Stimulated activated CD4-positive, alpha-beta T cell treated with anti-CD3 and anti-CD28 coated beads, Interleukin-1b, Interleukin-23, amount 100 ng/mL, for 24 hours (primary cell): ENCODE measurements around the gene ZBED1.
"Not testable (repeated sequence)": the region's sequence is repeated elsewhere in the genome, so short reads cannot be mapped to it uniquely, and the experiment has no call there.

ENCODE experiments used
- DNase-seq, 4 experiments: peaks; one replicate each; pipeline ENCODE4 v3.0.0-alpha.2; 2020; ENCODE audit warnings: low read depth in 4 of 4, low spot score in 1 of 4

The ZBED1 gene

DNA sequence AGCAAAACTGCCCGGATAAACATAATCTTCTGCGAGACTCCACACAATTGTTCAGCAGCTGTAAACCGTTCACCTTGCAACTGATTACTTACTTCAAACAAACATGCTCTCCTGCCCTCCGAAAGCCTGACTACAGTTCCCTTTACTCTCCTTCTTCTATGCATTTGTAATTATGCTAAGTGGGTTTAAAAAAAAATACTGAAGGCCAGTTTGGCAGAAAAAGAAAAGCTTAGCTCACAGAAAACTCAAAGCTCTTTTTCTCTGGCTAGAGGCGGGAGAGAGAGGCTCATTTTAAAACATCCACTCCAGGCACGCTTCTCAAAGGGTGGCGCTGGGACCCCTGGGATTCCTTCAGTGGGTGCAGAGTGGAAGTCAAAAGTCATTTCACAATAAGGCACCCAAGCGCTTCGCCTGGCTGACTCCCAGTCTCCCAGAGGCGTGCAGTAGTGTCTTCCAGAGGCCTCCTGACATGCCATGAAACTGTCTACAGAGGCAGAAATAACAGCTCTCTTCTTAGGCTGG, 1.9 kb downstream of the ZBED1 start:
- no peak for DNase-seq

DNA sequence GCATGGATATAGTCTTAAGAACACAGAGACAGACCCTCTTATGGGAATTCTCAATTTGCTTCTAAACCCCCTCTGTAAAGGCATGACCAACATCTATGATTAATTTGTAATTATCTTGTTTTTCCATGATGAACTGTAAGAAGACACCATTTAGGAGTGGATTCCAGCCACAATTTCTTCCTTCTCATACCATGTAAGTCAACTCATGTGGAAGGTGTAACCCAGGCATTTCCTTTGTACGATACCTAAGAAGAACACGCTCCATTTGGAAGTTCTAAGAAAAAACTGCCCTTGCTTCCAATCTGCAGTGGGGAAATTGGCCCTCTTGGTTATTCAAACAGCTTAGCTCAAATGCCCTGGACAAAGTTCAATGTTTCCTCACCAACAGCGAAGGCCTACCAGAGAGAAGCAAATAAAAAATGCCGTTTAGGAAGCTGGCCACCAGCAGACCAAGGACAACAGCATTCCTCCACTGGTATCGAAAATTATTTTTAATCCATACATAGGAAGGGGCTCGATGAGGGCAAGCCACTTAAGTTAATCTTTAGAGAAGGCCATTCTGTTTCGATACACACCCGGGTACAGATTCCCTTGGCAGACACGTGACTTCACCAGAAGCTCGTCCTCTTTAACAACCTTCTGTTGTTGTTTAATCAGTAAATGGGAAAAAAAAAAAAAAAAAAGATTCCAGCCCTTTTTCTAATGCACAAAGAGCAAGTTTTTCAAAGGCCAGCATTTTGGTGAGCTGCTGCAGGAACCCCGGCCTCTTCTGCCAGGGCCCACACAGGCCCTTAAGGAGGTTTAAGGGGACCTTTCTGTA, 2.6 kb downstream of the ZBED1 start:
- DNase-seq: no peak

GRCh38 chrX:2495595-2495994, 5.2 kb downstream of the ZBED1 start:
- DNase-seq: no peak

GRCh38 chrX:2492531-2493218, 8.1 kb downstream of the ZBED1 start:
- DNase-seq: no peak

DNA sequence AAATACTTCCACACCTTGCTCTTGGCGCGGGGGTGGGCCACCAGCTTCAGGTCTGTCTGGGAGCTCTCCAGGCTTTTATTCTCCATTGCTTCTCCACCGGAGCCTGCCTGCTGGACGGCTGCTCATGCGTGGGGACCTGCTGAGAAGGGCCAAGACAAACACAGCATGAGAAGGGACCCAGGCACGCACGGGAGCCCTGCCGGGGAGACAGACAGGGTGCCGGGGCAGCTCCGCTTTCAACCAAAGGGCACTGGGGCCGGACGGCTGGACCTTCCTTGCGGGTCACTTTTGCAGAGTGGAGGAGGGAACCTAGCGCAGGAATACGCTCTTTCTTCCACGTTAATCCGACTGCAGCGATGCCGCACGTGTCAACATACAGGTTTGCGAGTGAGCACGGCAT, 10.1 kb downstream of the ZBED1 start:
- no peak for DNase-seq

GRCh38 chrX:2489446-2490445, 11.0 kb downstream of the ZBED1 start:
- DNase-seq: no peak

DNA sequence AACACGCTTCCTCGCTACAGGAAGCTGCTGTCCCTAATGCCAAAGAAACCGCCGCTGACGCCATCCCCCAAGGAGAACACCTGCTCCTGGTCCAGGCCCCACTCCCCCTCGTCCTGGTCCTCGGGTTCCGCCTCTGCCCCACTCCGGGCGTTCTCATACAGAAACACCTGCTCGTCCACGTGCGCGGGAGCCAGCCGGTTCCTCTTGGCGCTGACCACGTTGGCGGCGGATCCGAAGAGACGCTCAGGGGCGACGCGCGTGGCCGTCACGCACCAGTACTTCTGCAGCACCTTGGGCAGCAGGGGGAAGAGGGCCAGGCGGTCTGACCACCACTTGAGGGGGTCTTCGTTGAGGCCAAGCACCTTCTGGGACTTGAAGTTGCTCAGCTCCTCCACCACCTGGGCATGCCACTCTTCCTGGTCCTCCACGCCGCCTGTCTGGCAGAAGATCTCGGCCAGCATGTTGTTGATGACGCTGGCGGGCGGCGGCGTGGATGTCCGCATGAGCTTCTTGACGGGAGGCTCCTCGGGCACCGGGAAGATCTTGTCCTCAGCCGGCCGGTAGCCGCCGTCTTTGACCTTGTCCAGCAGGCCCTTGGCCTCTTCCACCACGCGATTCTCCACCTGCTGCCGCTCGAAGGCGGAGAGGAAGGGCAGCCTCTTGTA, 12.0 kb downstream of the ZBED1 start:
- no peak for DNase-seq

DNA sequence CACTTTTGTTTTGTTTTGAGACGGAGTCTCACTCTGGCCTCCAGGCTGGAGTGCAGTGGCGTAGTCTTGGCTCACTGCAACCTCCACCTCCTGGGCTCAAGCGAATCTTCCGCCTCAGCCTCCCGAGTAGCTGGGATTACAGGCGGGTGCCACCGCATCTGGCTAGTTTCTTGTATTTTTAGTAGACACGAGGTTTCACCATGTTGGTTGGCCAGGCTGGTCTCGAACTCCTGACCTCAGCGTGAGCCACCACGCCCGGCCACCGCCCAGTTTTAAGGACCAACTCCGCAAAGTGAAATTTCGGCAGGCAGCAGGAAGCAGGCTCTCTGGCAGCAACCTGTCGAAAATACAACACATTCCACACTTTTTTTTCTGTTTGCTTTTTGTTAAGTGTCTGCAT, 13.4 kb downstream of the ZBED1 start:
- no peak for DNase-seq

DNA sequence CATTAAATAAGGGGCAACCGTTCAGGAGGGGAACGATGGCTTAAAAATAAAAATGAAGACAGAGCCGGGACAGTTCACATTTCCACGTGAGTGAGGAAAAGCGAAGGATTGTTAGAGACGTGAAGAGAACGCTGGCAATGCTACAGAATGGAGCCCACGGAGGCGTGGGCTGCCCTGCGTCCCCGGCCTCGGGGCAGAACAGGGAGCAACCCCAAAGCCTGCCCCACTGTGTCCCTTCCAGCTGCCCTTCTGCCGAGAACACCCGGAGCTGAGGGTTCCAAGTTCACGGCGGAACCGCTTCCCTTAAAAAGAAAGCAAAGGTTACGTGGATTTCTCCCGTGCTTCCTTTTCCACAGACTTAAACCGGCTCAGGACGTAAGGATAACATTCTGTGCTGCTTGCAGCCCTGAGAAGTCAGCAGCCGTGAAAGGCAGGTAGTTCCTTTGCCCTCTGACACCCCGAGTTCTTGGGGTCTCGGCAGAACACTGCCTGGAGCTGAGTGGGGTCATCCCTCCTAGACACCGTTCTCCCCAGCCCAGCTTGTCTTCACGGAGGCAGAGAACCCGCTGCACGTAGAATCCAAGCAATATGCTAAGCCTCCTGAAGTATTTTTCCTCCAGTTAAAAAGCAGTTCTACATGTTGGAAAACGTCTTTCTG, 14.2 kb downstream of the ZBED1 start:
- no peak for DNase-seq

DNA sequence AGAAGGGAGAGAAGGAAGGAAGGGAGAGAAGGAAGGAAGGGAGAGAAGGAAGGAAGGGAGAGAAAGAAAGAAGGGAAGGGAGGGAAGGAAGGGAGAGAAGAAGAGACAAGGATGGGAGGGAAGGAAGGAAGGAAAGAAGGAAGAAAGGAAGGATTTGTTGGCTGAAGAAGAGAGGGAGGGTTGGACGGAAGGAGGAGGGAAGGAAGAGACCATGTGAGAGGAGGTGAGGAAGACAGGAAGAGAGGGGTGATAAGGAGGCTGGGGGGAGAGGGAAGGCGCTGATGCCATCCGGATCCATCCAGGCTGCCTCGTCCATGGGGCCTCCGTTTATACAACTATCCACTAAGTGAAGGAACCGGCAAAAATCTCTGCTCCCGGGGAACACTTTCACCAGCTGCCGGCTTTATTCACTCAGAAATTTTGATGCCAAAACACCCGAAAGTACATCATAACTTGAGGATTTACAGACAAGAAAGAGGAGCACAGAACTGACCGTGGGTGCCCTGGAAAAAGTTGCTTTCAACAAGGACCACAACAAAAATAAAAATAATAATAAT, 14.9 kb downstream of the ZBED1 start:
- DNase-seq: no peak

GRCh38 chrX:2484721-2485648, 15.8 kb downstream of the ZBED1 start:
- no peak for DNase-seq

GRCh38 chrX:2484256-2484655, 16.5 kb downstream of the ZBED1 start:
- no peak for DNase-seq

DNA sequence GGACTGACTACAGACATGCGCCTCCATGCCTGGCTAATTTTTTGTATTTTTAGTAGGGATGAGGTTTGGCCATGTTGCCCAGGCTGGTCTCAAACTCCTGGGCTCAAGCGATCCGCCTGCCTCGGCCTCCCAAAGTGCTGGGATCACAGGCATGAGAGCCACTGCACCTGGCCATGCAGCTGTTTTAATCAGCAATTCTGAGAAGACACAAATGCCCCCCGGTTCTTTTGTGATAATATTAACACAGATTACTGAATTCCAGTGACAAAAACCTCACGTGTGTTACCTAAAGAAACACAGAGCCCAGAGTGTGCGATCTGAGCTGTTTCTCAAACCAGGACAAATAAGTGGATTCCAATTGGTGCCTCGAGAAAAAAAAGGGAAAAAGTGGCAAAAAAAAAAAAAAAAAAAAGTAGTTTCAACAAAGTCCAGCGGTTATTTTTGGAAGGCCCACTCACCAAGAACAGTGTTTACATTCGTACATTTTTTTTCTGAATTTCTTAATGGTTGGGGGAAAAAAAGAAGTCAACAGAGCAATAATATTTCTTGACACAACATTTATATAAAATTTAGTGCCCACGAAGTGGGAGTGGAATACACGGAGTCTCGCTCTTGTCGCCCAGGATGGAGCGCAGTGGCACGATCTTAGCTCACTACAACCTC, 17.2 kb downstream of the ZBED1 start:
- DNase-seq: no peak

- not testable (repeated sequence) for DNase-seq
Observed at GRCh38 chrX:2481597-2481996, 19.2 kb downstream of the ZBED1 start.

- DNase-seq: not testable (repeated sequence)
Observed at GRCh38 chrX:2479982-2480381, 20.8 kb downstream of the ZBED1 start.

DNA sequence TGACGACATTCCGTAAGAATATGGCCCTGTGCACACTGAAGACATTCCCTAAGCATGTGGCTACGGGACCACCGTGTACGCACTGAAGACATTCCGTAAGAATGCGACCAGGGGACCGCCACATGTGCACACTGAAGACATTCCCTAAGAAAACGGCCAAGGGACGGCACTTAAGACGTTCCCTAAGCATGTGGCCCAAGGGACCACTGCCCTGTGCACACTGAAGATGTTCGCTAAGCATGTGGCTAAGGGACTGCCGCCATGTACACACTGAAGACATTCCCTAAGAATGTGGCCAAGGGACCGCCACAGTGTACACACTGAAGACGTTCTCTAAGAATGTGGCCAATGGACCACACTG, 21.4 kb downstream of the ZBED1 start:
- no peak for DNase-seq

DNA sequence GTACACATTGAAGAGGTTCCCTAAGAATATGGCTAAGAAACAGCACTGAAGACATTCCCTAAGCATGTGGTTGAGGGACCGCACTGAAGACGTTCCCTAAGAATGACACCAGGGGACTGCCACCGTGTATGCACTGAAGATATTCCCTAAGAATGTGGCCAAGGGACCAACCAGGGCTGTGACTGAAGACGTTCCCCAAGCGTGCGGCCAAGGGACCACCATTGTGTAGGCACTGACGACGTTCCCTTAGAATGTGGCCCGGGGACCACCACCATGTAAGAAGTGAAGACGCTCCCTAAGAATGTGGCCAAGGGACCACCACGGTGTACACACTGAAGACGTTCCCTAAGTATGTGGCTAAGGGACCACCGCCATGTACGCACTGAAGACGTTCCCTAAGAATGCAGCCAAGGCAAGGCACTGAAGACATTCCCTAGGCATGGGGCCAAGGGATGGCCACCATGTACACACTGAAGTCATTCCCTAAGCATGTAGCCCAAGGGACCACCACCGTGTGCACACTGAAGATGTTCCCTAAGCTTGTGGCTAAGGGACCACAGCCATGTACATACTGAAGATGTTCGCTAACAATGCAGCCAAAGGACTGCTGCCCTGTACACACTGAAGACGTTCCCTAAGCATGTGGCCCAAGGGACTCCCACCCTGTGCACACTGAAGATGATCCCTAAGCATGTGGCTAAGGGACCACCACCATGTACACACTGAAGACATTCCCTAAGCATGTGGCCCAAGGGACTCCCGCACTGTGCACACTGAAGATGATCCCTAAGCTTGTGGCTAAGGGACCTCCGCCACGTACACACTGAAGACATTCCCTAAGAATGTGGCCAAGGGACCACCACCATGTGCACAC, 22.0 kb downstream of the ZBED1 start:
- no peak for DNase-seq
